Measurements from ENCODE around the gene PRDM5. TPM values are rescaled to one million over a fixed set of nuclear protein-coding genes. Genes with fewer than 3 reads are reported as not detected.

PRDM5 gene
- total RNA-seq, 1 experiment from 2014 or later = 0.85 TPM

DNA sequence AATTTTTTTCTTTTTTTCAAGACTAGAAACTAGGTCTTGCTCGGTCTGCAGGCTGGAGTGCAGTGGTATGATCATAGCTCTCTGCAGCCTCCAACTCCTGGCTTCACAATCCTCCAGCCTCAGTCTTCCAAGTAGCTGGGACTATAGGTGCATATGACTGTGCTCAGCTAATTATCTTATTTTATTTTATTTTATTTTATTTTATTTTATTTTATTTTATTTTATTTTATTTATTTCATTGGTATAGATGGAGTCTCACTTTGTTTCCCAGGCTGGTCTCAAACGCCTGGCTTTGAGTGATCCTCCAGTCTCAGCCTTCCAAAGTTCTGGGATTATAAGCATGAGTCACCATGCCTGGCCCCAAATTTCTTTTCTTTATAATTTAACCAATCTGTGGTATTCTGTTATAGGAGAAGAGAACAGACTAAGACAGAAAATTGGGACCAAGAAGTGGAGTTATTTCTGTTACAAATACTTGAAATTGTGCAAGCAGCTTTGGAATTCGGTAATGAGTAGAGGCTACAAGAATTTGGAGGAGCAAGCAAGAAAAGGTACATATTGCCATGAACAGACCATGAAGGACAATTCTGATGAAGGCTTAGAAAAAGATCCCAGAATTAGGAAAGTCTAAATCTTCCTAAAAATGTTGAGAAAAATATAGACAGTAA is 4.0 kb upstream of the PRDM5 start:
- Histone ChIP-seq H3K9me2 (ENCODE audit: insufficient read depth) (no peaks in the 10 kb centered on the region), H3K27ac (no peak overlapping the region), H2AFZ (no peak overlapping the region), H3K9me3 (ENCODE audit: insufficient read depth, low read depth) (no peaks in the 10 kb centered on the region), H4K20me1 (ENCODE audit: insufficient read depth) (no peaks in the 10 kb centered on the region), H3K36me3 (ENCODE audit: low read depth) (no peaks in the 10 kb centered on the region), H3K27me3 (ENCODE audit: insufficient read depth, low read depth) (no peaks in the 10 kb centered on the region), H3K4me2 (no peak overlapping the region), H3F3A (ENCODE audit: insufficient read depth, low read depth) (no peaks in the 10 kb centered on the region), H3K79me2 (ENCODE audit: low read depth) (no peaks in the 10 kb centered on the region), H3K4me3 (no peak overlapping the region), H3K4me1 (replicated peaks; ENCODE audit: insufficient read depth) (no peaks in the 10 kb centered on the region)
- CTCF ChIA-PET = no interaction called here
- TF ChIP-seq, protein P1, sequence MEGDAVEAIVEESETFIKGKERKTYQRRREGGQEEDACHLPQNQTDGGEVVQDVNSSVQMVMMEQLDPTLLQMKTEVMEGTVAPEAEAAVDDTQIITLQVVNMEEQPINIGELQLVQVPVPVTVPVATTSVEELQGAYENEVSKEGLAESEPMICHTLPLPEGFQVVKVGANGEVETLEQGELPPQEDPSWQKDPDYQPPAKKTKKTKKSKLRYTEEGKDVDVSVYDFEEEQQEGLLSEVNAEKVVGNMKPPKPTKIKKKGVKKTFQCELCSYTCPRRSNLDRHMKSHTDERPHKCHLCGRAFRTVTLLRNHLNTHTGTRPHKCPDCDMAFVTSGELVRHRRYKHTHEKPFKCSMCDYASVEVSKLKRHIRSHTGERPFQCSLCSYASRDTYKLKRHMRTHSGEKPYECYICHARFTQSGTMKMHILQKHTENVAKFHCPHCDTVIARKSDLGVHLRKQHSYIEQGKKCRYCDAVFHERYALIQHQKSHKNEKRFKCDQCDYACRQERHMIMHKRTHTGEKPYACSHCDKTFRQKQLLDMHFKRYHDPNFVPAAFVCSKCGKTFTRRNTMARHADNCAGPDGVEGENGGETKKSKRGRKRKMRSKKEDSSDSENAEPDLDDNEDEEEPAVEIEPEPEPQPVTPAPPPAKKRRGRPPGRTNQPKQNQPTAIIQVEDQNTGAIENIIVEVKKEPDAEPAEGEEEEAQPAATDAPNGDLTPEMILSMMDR (conservative IDR thresholded peaks at IDR 0.05) = no peak
- TF ChIP-seq EZH2 (IDR thresholded peaks at IDR 0.05; ENCODE audit: low read depth) = no peak
- intact Hi-C loops (cut with micrococcal nuclease; ENCODE audit: unreplicated experiment) = no loop called here
- POLR2A ChIA-PET (ENCODE audit: unreplicated experiment) = no interaction called here
- no peak for DNase-seq
- BruUV-seq (replicated peaks) = no TSS peak

DNA sequence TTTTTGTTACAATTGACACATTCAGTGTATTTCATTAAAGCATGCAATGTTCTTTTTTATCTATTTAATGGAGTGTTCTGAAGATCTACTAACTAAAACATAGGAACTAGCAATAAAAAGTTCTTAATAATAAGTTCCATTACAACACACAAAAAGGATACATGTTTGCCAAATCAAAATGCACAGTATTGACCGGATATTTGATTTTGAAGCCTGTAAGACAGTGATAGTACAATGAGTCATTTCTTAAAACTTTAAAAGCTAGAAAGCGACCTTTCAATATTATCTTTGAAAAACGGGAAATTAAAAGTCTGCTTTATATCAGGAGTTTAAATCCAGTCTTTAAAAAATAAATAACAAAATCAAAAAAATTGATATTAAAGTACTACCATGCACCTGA is 2.4 kb upstream of the PRDM5 start:
- DNase-seq = no peak
- TF ChIP-seq, protein P1 (conservative IDR thresholded peaks at IDR 0.05) = no peak
- no peak overlapping the region for H3K27ac ChIP-seq
- no peaks in the 10 kb centered on the region for H3K9me3 ChIP-seq (ENCODE audit: insufficient read depth, low read depth)
- intact Hi-C loops (cut with micrococcal nuclease; ENCODE audit: unreplicated experiment) = no loop called here
- H3K9me2 ChIP-seq (ENCODE audit: insufficient read depth) = no peaks in the 10 kb centered on the region
- H4K20me1 ChIP-seq (ENCODE audit: insufficient read depth) = no peaks in the 10 kb centered on the region
- no TSS peak for BruUV-seq (replicated peaks)
- no peaks in the 10 kb centered on the region for H3F3A ChIP-seq (ENCODE audit: insufficient read depth, low read depth)
- H3K79me2 ChIP-seq (ENCODE audit: low read depth) = no peaks in the 10 kb centered on the region
- POLR2A ChIA-PET (ENCODE audit: unreplicated experiment) = no interaction called here
- H3K4me3 ChIP-seq = no peak overlapping the region
- no peaks in the 10 kb centered on the region for H3K36me3 ChIP-seq (ENCODE audit: low read depth)
- no peaks in the 10 kb centered on the region for H3K27me3 ChIP-seq (ENCODE audit: insufficient read depth, low read depth)
- no peak overlapping the region for H3K4me2 ChIP-seq
- CTCF ChIA-PET = no interaction called here
- no peak overlapping the region for H2AFZ ChIP-seq
- H3K4me1 ChIP-seq (replicated peaks; ENCODE audit: insufficient read depth) = no peaks in the 10 kb centered on the region

DNA sequence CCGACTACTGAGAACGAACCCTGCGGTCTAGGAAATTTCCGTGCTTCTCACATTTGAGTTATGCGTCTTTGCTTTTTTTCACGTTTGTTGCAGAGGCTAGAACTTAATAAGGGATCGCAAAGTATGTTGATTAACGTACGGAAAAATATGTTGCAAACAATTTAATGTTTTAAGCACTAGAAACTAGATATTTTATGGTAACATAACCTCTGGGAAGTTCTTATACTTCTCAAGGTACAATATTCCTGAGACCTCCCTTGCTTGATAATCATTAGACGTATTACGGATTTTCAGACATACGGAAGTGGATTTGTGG is 639 bp upstream of the PRDM5 start:
- Histone ChIP-seq H3K9me3 (ENCODE audit: insufficient read depth, low read depth) (no peaks in the 10 kb centered on the region), H4K20me1 (ENCODE audit: insufficient read depth) (no peaks in the 10 kb centered on the region), H3K4me3 (no peak overlapping the region), H2AFZ (no peak overlapping the region), H3K4me1 (replicated peaks; ENCODE audit: insufficient read depth) (no peaks in the 10 kb centered on the region), H3K27ac (no peak overlapping the region), H3K27me3 (ENCODE audit: insufficient read depth, low read depth) (no peaks in the 10 kb centered on the region), H3K36me3 (ENCODE audit: low read depth) (no peaks in the 10 kb centered on the region), H3K9me2 (ENCODE audit: insufficient read depth) (no peaks in the 10 kb centered on the region), H3K79me2 (ENCODE audit: low read depth) (no peaks in the 10 kb centered on the region), H3F3A (ENCODE audit: insufficient read depth, low read depth) (no peaks in the 10 kb centered on the region), H3K4me2 (peak overlapping the region; percentile 63; the same call in 1 of the 2 replicates)
- no TSS peak for BruUV-seq (replicated peaks)
- ChIA-PET CTCF (no interaction called here), POLR2A (ENCODE audit: unreplicated experiment) (no interaction called here)
- DNase-seq = no peak
- TF ChIP-seq EZH2 (IDR thresholded peaks at IDR 0.05; ENCODE audit: low read depth) = no peak
- TF ChIP-seq, protein P1 (conservative IDR thresholded peaks at IDR 0.05) = no peak
- intact Hi-C loops (cut with micrococcal nuclease; ENCODE audit: unreplicated experiment) = no loop called here
